SK-N-SH treated with all-trans-retinoic acid at 6 μM for 48 hours (cell line): Measurements from ENCODE around the gene HTT-AS.

Source experiments
- ZFP3 ChIP-seq: fragments of 250-450 bp; sonication (Bioruptor Pico); IDR thresholded peaks from 2 replicates; pipeline ENCODE4 v1.5.0; 2020; ENCODE audit warnings: mild to moderate bottlenecking, moderate library complexity
- ZFP30 ChIP-seq: fragments of 450-650 bp; formaldehyde crosslinking; IDR thresholded peaks from 2 replicates; pipeline ENCODE4 v1.5.0; 2022; ENCODE audit warnings: mild to moderate bottlenecking, moderate library complexity
- TF ChIP-seq, protein P1 (sequence below): fragments of 250-450 bp; sonication (Bioruptor Pico); IDR thresholded peaks from 2 replicates; pipeline ENCODE4 v1.8.0; 2020; ENCODE audit warnings: mild to moderate bottlenecking, moderate library complexity, borderline replicate concordance

- TF ChIP-seq ZFP30 (no peak), ZFP3 (CRISPR knock-in tag) (no peak)
- TF ChIP-seq, protein P1, sequence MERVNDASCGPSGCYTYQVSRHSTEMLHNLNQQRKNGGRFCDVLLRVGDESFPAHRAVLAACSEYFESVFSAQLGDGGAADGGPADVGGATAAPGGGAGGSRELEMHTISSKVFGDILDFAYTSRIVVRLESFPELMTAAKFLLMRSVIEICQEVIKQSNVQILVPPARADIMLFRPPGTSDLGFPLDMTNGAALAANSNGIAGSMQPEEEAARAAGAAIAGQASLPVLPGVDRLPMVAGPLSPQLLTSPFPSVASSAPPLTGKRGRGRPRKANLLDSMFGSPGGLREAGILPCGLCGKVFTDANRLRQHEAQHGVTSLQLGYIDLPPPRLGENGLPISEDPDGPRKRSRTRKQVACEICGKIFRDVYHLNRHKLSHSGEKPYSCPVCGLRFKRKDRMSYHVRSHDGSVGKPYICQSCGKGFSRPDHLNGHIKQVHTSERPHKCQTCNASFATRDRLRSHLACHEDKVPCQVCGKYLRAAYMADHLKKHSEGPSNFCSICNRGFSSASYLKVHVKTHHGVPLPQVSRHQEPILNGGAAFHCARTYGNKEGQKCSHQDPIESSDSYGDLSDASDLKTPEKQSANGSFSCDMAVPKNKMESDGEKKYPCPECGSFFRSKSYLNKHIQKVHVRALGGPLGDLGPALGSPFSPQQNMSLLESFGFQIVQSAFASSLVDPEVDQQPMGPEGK (CRISPR knock-in tag), result no peak
Measured at GRCh38 chr4:3040452-3041191, 33.7 kb downstream of the HTT-AS start.
